ENCODE measurements around the gene LNPEP. TPM values are rescaled to one million over a fixed set of nuclear protein-coding genes. Genes with fewer than 3 reads are reported as not detected.

The LNPEP gene
- total and polyA plus RNA-seq, 10 of the 15 experiments (the other 5 are each of a cell fraction or from before 2014, with no cell fraction given), result 5.6 to 54.9 (median 25.0) TPM

GRCh38 chr5:97074859-97075489 lies 139.1 kb downstream of the LNPEP start:
- ChIA-PET SMC1A (ENCODE audit: uncharacterized antibody, unreplicated experiment) (interaction anchor here (0.5 to 1.9 kb wide), 6 partner anchors 15 to 206 kb away, joined by 3 to 4 read pairs (median 3); no protein-coding TSS in a partner anchor), RAD21 (ENCODE audit: unreplicated experiment) (no interaction called here), POLR2A (no interaction called here), CTCF (interaction anchor here (0.6 to 2.1 kb wide), 3 partner anchors 9 to 87 kb away, joined by 3 to 5 read pairs (median 4); no protein-coding TSS in a partner anchor)
- H3K9me3 ChIP-seq (replicated peaks; ENCODE audit: control insufficient read depth, insufficient read depth, low read length), result no peaks in the 10 kb centered on the region
- no peak overlapping the region for H2AFZ ChIP-seq (ENCODE audit: control insufficient read depth, low read depth, low read length)
- no peaks in the 10 kb centered on the region for H3K4me1 ChIP-seq (ENCODE audit: control insufficient read depth, insufficient read depth, low read length)
- H3K4me2 ChIP-seq (ENCODE audit: control insufficient read depth, insufficient read depth), result no peak overlapping the region
- no peak overlapping the region for H3K9ac ChIP-seq (ENCODE audit: control insufficient read depth, insufficient read depth, low read length)
- FAIRE-seq (no peak), ATAC-seq (no peak), DNase-seq (ENCODE audit: low read depth, low spot score) (no peak)
- H3K27me3 ChIP-seq (replicated peaks in 1 of 2; ENCODE audit: control insufficient read depth in 2 of 2, insufficient read depth in 2 of 2, low read length in 1 of 2), result no peaks in the 10 kb centered on the region
- no TSS peak for BruUV-seq (replicated peaks)
- no peak overlapping the region for H3K4me3 ChIP-seq
- H3K27ac ChIP-seq (ENCODE audit: control insufficient read depth, insufficient read depth), result no peak overlapping the region
- no peaks in the 10 kb centered on the region for H4K20me1 ChIP-seq (ENCODE audit: control insufficient read depth, insufficient read depth)
- intact Hi-C loops (cut with micrococcal nuclease; ENCODE audit: unreplicated experiment), result no loop called here
- 40% methylated on average over 4 of the region's 4 CpGs for WGBS (ENCODE audit: insufficient coverage, insufficient replicate concordance, low lambda C conversion rate, missing lambda C conversion rate)
- in situ Hi-C loops (cut with MboI), result no loop called here
- no peak for TF ChIP-seq TCF12 (IDR thresholded peaks at IDR 0.05; ENCODE audit: low read depth, low read length)
- TF ChIP-seq ZNF622 (IDR thresholded peaks at IDR 0.05), result no peak
- TF ChIP-seq CUX1 (IDR thresholded peaks at IDR 0.05; ENCODE audit: insufficient replicate concordance, low read depth, low read length), result no peak
- no peak for TF ChIP-seq FOXM1 (IDR thresholded peaks at IDR 0.05; ENCODE audit: low read depth, low read length)
- TF ChIP-seq CBFB (IDR thresholded peaks at IDR 0.05; ENCODE audit: low read depth), result no peak
- TF ChIP-seq TCF7 (IDR thresholded peaks at IDR 0.05; ENCODE audit: borderline replicate concordance), result no peak
- no peaks in the 10 kb centered on the region for H3K36me3 ChIP-seq (ENCODE audit: control insufficient read depth in 2 of 2, insufficient read depth in 2 of 2, low read length in 1 of 2)
- H3K79me2 ChIP-seq (ENCODE audit: control insufficient read depth, insufficient read depth, low read length), result no peaks in the 10 kb centered on the region

Measured in GM12878 (cell line).